Glutamatergic neuron (in vitro differentiated cells): ENCODE measurements around the gene MSMP. TPM values are rescaled to one million over a fixed set of nuclear protein-coding genes. Genes with fewer than 3 reads are reported as not detected.

Experiments used
- DNase-seq: peaks from one replicate; pipeline ENCODE4 v3.0.0; 2022
- H3K27ac Mint-ChIP-seq: one replicate; pipeline ENCODE4 v1.8.0; 2020; ENCODE audit warnings: mild to moderate bottlenecking, mixed read lengths, inconsistent platforms; ENCODE audit not compliant: unreplicated experiment
- H3K27me3 Mint-ChIP-seq: one replicate; pipeline ENCODE4 v1.8.0; 2020; ENCODE audit warnings: mild to moderate bottlenecking, moderate library complexity, mixed read lengths, inconsistent platforms; ENCODE audit not compliant: unreplicated experiment
- H3K36me3 Mint-ChIP-seq: one replicate; pipeline ENCODE4 v1.8.0; 2020; ENCODE audit warnings: mild to moderate bottlenecking, mixed read lengths, inconsistent platforms; ENCODE audit not compliant: unreplicated experiment
- H3K4me1 Mint-ChIP-seq: one replicate; pipeline ENCODE4 v1.8.0; 2020; ENCODE audit warnings: mild to moderate bottlenecking, low read depth, mixed read lengths, inconsistent platforms; ENCODE audit not compliant: unreplicated experiment
- H3K4me3 Mint-ChIP-seq: one replicate; pipeline ENCODE4 v1.8.0; 2020; ENCODE audit warnings: mild to moderate bottlenecking, mixed read lengths, inconsistent platforms; ENCODE audit not compliant: unreplicated experiment
- H3K9me3 Mint-ChIP-seq: one replicate; pipeline ENCODE4 v1.8.0; 2020; ENCODE audit warnings: mild to moderate bottlenecking, moderate library complexity, mixed read lengths, inconsistent platforms; ENCODE audit not compliant: unreplicated experiment
- CTCF ChIP-seq: fragments of 200-600 bp; sonication (generic); IDR thresholded peaks from one replicate; pipeline ENCODE4 v1.5.0; 2021; ENCODE audit not compliant: partially characterized antibody, unreplicated experiment
- total RNA-seq: library from RNA; stranded (reverse); fragmentation: NEBNext Ultra II Directional; extraction: Animal tissue kit (Norgen Biotek cat#: 25700); gene quantifications from one replicate; pipeline ENCODE4 v1.2.1, GENCODE V29; 2021; ENCODE audit not compliant: unreplicated experiment

Gene MSMP
- total RNA-seq, 1 donor from 2014 or later: not detected

- H3K4me3 Mint-ChIP-seq: no peak overlapping the region
- H3K27me3 Mint-ChIP-seq: peaks cover 4% of the 10 kb centered on the region
- peaks cover 4% of the 10 kb centered on the region for H3K4me1 Mint-ChIP-seq
- H3K36me3 Mint-ChIP-seq: no peaks in the 10 kb centered on the region
- TF ChIP-seq CTCF: no peak
- DNase-seq: no peak
- no peak overlapping the region for H3K27ac Mint-ChIP-seq
- H3K9me3 Mint-ChIP-seq: no peaks in the 10 kb centered on the region
These were observed 27.1 kb downstream of the MSMP start for GRCh38 chr9:35726931-35727330.

- Mint-ChIP-seq H3K36me3 (no peaks in the 10 kb centered on the region), H3K9me3 (no peaks in the 10 kb centered on the region), H3K27me3 (peaks cover 2% of the 10 kb centered on the region), H3K27ac (no peak overlapping the region), H3K4me3 (no peak overlapping the region), H3K4me1 (no peaks in the 10 kb centered on the region)
- no peak for TF ChIP-seq CTCF
- no peak for DNase-seq
These were observed 28.7 kb downstream of the MSMP start for GRCh38 chr9:35725362-35725761.

GRCh38 chr9:35723908-35724307 is 30.2 kb downstream of the MSMP start:
- Mint-ChIP-seq H3K4me3 (no peak overlapping the region), H3K27ac (no peak overlapping the region), H3K36me3 (no peaks in the 10 kb centered on the region), H3K27me3 (peaks cover 2% of the 10 kb centered on the region), H3K9me3 (no peaks in the 10 kb centered on the region), H3K4me1 (no peaks in the 10 kb centered on the region)
- no peak for DNase-seq
- TF ChIP-seq CTCF: no peak

- no peak overlapping the region for H3K27ac Mint-ChIP-seq
- H3K36me3 Mint-ChIP-seq: no peaks in the 10 kb centered on the region
- no peak for DNase-seq
- peaks cover 2% of the 10 kb centered on the region for H3K27me3 Mint-ChIP-seq
- no peaks in the 10 kb centered on the region for H3K9me3 Mint-ChIP-seq
- H3K4me3 Mint-ChIP-seq: no peak overlapping the region
- H3K4me1 Mint-ChIP-seq: no peaks in the 10 kb centered on the region
- TF ChIP-seq CTCF: no peak
These were observed 30.6 kb downstream of the MSMP start for GRCh38 chr9:35723426-35723825.

GRCh38 chr9:35719546-35719945 is 34.5 kb downstream of the MSMP start:
- Mint-ChIP-seq H3K36me3 (no peaks in the 10 kb centered on the region), H3K4me3 (no peak overlapping the region), H3K27ac (no peak overlapping the region), H3K27me3 (peaks cover 5% of the 10 kb centered on the region), H3K9me3 (no peaks in the 10 kb centered on the region), H3K4me1 (no peaks in the 10 kb centered on the region)
- TF ChIP-seq CTCF: no peak
- DNase-seq: no peak
